ENCODE measurements around the gene DDAH1.
A peak's percentile ranks its signal among the peaks of the same experiment; 100 is the strongest.

DDAH1 gene

DNA sequence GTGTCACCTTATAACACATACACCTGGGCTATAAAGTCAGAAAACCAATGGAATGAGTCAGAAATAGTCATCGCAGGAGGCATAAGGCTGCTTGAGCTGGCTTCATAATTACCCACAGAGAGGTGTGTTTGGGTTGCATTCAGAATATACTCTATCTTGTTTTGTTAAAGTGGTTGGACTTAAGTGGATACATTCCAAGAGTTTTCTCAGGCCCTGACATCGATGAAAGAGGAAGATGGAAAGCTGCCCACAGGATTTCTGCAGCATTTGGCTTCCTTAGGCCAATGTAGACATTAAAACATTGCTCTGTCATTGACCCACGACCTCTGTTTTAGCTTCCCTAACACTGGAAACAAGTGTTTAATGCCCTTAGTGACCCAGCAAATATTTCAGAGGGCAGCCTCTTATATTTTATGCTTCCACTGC lies 169.9 kb downstream of the DDAH1 start:
- DNase-seq = no peak

DNA sequence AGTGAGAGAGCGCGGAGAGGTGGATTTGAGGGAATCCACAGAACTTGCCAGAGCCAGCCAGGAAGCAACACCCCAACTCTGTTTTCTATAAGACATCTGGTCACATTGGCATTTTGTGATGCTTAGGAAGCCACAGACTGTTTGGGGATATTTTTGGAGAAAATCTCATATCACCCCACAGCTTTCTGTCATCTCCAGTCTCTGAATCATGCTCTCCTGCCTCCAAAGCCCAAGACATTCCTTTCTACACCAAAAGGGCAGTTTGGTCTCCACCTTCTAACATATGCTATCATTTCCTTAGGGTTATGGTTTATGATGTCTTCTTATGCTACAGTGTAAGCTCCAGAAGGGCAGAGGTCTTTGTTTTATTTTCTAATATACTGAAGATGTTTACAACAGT lies 174.1 kb downstream of the DDAH1 start:
- DNase-seq = no peak

DNA sequence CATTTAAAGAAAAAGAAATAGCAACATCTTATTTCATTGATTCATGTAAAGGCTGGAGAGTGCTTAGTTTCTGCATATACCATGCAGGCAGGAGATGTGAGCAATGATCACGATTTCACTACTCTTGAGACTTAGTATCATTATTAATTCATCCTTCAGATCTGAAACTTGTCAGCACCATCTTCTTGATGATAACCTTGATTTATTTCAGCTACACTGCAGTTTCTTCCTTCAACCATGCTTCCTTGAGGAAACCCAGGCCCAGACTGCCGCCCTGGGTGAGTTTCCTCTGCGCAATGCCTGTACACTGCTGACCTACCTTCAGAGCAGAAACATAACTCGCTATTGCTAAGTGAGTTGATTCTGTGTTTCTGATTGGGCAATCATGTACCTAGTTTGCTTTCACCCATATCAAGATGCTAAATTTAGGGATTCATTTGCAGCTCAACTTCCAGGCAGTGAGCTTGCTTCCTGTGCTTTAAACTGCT lies 175.1 kb downstream of the DDAH1 start:
- DNase-seq = no peak

DNA sequence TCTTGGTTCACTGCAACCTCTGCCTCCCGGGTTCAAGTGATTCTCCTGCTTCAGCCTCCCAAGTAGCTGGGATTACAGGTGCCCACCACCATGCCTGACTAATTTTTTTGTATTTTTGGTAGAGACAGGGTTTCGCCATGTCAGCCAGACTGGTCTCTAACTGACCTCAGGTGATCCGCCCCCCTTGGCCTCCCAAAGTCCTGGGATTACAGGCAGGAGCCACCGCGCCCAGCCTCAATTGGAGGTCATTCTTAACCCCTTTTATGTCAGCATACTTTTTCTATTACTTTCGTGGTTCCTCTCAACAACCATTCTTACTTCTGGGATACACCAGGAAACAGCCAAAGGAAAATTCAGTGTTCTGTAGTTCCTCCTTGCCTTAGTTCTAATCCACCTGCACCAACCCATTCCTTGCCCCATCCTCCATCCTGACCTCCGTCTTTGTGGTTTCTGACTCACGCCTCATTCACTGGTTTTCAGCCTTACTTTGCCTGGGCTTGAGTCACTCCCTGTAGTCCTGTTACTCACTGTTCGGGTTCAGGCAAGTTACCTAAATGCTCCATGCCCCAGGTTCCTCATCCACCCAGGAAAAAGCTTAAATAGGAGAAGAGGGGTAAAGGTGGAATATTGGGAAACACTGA lies 175.6 kb downstream of the DDAH1 start:
- DNase-seq = no peak

DNA sequence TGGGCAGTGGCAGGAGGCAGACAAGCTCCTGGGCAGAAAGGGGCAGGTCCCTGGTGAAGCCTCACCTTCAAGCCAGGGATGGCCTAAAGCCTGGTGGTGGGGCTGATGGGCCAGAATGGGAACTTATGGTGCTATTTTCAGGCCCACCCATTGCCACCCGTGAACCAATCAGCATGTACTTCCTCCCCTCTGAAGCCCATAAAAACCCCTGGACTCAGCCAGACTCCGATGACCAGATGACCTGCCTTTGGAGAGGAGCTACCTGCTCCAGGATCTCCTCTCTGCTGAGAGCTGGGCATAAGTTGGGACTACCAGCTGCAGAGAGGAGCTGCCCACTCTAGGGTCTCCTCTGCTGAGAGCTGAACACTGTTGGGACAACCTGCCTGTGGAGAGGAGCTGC lies 180.8 kb downstream of the DDAH1 start:
- no peak for DNase-seq

DNA sequence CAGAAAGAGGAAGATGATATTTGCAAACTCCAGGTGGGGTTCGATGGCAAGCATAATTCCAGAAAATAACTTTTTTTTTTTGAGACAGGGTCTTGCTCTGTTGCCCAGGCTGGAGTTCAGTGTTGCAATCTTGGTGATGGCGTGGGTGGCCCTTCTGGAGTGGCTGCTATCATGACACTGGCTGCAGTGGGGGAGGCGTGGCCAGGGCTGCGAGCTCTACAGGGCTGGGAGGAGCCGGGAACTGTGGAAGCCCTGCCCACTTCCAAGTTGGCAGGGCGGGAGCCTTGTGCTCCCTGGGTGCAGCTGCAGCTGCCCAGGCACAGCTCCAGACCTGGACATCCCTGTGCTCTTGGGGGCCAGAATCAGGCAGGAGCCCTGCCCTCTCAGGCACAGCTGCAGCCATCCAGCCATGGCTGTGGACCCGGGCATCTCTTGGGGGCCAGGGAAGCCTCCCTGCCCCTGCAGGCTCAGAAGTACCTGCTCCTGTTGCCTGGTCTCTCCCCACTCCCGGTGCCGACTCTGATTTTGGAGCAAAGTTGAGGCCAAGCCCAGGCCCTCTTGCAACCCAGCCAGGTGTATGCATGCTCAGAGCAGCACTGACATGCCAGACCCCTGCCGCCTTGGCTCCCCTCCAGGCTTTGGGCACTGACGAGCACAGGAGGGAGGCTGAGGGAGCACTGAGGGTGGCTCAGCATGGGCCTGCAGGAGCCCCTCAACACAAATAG lies 181.3 kb downstream of the DDAH1 start:
- no peak for DNase-seq

DNA sequence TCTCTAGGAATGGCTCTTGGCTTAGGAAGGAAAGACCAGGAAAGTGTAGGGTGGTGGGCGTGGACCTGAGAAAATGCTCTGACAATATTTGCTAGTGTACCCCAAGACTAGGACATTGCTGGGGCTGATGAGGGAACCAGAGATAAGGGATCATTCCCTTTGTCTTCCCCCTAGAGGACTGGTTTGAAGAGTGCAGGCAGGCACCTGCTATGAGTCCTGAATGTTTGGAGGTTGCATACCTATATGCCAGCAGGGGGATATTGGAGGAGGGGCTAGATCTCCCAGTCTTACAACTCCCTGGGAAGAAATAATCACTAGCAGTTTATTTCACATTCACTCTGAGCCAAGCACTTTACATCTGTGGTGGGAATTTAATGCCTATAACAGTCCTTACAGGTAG lies 182.5 kb downstream of the DDAH1 start:
- no peak for DNase-seq

DNA sequence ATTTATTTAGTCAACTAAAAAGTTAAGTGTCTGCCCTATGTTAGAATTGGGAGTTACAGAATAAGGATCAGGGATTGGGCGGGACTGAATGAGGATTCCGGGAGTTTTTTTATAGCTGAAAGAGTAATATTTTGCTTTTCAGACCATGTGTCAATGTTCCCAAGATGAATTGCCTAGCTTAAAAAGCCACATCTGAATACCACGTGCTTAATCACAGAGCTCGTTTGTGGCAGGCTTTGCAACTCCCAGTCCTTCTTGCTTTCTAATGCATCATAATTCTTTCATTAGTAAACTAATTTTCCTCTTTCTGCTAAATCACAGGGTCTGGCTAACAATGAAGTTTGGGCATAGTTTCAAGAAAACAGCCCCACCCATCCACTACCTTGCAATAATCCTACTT lies 184.3 kb downstream of the DDAH1 start:
- no peak for DNase-seq

DNA sequence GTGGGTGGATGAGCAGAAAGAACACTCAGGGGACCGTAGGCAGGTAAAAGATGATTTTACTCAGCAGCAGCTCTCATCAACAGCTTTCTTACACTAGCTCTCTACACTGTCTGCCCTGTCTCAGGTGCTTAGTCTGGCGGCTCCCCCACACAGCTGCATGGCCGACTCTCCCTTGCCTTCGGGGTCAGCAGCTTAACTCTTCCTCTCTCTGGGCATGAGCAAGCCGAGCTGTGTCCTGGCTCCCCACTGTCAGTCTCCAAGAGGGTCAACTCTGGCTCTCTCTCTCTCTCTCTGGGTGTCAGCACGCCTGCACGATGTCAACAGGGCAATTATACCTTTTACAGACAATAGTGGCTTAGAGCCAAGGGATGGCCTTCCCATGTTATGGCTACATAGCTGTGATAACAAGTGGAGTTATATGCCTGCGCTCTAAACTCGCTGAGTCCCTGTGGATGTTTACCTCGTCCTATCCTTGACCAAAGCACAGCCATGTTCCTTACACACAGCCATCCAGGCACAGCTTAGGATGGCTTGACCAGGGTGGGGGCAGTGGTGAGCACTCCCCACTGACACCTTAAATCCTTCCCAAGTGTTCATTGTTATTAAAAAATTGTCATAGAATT lies 185.4 kb downstream of the DDAH1 start:
- DNase-seq = no peak

DNA sequence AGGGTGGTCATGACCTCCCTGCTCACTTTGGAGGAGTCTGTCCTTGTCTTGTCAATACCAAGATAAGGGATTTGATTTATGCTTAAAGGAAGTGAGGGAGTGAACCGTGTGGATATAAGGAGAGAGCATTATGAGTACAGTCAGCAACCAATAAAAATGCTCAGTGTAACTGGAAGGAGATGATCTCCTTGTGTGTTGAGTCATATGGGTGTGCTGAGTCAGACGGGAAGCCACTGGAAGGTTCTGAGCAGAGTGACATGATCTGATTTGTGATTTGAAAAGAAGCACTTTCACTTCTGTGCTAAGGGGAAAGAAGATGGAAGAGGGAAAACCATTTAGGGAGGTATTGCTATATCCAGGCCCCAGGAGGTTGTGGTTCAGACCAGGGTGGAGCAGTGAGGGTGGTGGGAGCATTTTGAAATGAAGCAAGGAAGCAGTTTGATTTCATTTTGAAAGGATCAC lies 186.1 kb downstream of the DDAH1 start:
- no peak for DNase-seq

DNA sequence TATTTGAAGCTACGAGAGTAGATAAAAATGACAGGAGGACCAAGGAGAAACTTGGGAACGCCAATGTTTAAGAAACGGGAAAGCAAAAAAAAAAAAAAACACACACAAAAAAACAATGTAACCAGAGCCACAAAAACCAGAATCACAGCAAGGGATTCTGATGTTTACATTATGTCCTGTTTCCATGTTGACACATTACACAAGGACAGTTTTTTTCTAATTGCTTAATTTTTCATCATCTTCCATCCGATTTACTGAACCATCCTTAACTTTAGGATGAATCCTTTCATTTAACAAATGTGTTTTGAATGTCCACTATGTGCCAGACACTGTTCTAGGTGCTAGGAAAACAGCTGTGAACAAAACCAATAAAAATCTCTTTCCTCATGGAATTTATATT lies 187.2 kb downstream of the DDAH1 start:
- DNase-seq = no peak

DNA sequence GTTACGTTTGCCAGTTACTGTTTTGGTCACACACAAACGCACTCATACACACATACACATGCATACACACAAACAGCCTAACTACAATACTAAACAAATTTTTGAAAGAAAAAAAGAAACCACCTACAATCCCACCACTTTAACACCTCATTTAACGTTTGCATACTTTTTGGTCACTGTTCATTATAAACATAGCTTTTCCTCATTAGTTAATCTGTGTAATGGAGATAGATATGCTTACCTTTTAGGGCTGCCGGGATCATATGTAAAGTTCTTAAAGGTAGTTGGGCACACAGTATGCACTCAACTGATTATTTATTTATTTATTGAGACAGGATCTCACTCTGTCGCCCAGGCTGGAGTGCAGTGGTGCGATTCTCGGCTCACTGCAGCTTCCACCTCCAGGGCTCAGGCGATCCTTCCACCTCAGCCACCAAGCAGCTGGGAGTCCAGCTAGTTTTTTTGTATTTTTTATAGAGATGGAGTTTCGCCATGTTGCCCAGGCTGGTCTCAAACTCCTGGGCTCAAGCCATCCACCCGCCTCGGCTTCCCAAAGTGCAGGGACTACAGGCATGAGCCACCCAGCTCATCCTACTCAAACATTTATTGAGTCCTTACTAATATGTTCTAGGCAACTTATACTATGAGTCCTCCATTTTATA lies 187.8 kb downstream of the DDAH1 start:
- DNase-seq = no peak

DNA sequence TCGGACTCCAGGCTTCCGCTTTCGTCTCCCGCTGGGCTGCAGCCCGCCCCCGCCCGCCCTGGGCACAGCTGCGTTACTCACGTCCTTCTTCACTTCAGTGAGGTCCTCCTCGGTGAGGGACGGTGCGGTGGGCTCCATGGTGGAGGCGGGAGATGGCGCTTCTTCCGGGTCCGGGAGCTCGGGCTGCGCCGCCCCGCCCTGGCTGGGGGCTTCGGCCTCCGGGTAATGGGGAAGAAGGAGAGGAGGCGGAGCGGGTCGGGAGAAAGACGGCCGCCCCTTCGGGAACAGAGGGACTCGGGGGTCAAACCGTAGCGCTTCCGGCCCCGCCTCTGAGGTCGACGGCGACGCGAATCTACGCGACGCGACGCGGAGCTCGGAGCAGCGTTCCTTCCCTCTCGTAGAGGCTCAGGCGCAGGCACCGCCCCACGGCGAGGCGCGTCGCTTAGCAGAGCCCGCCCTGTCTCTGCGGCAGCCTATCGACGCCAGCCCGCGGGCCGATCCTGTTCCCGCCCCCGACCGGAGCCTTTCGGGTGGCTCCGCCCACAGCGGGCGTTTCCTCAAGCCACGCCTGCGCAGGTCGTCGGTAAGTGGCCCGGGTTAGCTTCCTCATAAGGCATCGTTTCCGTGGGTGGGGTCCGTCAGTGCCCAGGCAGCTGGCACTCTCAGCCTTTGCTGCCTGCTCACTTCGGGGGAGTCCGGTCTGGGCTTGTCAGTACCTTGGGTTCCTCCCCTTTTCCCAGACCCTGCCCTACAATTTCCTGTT lies 188.6 kb downstream of the DDAH1 start, which contains the start of gene BCL10:
BCL10 (minus strand) TSS at position 418 of the 763 bp plus-strand sequence; CDS start at position 138, 280 bp downstream.
- DNase-seq = peak; percentile 97

DNA sequence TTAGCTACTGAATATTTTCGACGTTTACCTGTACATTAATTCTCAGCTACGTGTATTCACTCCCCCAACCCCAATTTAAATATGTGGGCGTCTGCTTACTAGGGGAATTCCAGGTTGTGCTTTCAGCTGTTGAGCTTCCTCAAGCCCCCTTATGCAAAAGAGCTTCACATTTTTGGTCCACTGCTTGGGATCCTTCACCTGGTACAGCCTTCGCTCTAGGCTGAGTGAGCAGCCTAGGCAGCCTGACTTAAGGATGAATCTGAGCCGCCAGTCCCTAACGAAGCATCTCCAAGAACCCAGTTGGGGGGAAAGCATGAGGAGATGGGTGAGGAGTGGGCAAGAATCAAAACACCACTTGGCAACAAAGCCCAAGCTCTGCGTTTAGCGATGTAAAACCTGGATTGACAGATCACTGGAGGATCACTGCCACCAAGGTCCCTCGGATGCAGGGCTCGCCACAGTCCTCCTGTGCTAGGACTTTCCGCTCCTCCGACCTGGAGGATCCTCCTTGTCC lies 189.2 kb downstream of the DDAH1 start:
- peak; percentile 48 for DNase-seq

DNA sequence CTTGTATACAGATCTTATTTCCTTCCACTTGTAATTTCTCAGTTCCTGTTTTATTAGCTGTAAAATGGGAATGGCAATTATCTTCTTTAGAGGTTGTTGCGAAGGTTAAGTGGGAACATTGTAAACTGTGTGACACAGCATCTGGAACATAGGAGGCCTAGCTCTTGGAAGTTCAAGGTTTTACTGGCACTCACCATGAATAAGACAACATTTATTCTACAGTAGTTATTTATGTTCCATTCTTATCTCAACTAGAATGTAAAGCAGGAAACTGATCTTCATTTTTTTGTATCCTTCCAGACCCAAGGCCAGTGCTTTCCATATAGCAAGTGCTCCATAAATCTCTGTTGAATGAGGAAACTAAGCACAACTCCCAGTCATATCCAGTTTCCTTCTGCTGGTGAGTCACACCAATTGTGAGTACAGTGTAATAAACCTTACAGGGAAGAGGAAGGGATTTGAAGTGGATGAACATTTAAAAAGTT lies 189.9 kb downstream of the DDAH1 start:
- DNase-seq = no peak

DNA sequence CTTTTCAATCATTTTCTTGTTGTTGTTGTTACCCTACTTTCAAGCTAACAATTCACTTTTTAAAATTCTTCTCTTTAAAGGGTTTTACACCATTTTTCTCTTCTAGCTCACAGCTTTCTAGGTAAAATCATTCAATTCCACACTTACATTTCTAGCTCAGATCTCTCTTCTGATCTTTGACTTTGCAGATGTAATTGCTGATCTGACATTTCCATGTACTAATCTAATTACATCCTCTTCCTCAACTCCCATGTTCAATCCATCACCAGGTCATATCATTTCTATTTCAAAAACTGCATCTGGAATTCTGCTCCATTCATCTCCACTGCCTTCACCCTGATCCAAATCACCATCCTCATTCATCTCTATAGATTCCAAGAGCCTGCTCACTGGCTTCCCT lies 191.6 kb downstream of the DDAH1 start:
- no peak for DNase-seq

DNA sequence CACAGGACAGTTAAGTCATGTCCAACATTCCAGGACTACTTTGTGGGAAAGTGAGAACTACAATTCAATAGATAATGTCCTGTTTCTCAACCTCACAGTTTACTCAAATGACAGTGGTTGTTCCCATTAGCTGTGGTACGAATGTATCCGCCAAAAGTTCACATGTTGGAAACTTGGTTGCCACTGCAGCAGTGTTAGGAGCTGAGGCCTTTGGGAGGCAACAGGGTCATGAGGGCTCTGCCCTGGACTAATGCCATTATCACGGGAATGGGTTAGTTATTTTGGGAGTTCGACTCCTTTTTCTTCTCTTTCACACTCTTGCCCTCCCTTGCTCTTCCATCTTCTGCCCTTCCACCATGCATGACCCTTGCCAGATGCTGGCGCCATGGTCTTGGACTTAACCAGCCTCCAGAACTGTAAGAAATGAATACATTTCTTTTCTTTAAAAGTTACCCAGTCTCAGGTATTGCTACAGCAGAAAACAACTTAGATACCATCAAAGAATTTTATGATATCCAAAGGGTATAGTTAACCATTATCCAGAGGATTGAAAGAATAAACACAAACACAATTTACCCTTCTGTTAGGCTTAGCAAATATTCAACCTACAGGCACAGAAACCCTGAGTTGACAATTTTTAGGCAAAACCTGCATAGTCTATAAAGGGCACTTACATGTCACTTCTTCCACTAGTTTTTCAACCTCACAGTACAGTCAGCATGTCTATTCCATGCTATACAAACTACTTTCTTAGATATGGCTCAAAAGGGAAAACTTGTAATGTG lies 196.0 kb downstream of the DDAH1 start:
- DNase-seq = no peak

Measured in DMS79 treated with DMSO at 0.1 percent for 48 hours (cell line).